K562 (cell line): ENCODE data around the gene PRKG1.

Experiments
- NCOA1 ChIP-seq: fragments of 450-650 bp; IDR thresholded peaks from 2 replicates; pipeline ENCODE4 v1.6.1; 2016; ENCODE audit warnings: low read depth
- POLR2AphosphoS5 ChIP-seq: IDR thresholded peaks from 2 replicates; pipeline ENCODE4 v1.6.1; 2011; ENCODE audit warnings: mild to moderate bottlenecking, low read depth, low read length, moderate library complexity; ENCODE audit not compliant: control insufficient read depth, insufficient read depth
- SIN3A ChIP-seq, 2 experiments: fragments of 150-350 bp in 1 of 2; IDR thresholded peaks; 2 replicates each; pipeline ENCODE4 v1.6.1; 2011 to 2016; ENCODE audit warnings: borderline replicate concordance in 2 of 2, low read depth in 2 of 2, low read length in 2 of 2, mild to moderate bottlenecking in 2 of 2, moderate library complexity in 2 of 2; ENCODE audit not compliant: control insufficient read depth in 1 of 2
- TARDBP ChIP-seq: fragments of 450-650 bp; IDR thresholded peaks from 2 replicates; pipeline ENCODE4 v1.6.1; 2016
- TBL1XR1 ChIP-seq, 2 experiments: IDR thresholded peaks; 2 replicates each; pipeline ENCODE4 v1.6.1; 2012; ENCODE audit warnings: improper control_type of control experiment in 2 of 2, low read length in 2 of 2, mild to moderate bottlenecking in 1 of 2
- TF ChIP-seq, protein P1 (sequence below): fragments of 450-650 bp; IDR thresholded peaks from 2 replicates; pipeline ENCODE4 v1.6.1; 2014; ENCODE audit warnings: low read depth, mild to moderate bottlenecking, moderate library complexity, borderline replicate concordance
- TF ChIP-seq, protein P2 (sequence below): fragments of 250-450 bp; sonication (Bioruptor Pico); IDR thresholded peaks from 2 replicates; pipeline ENCODE4 v1.8.0; 2021; ENCODE audit warnings: moderate library complexity, mild to moderate bottlenecking, inconsistent platforms

DNA sequence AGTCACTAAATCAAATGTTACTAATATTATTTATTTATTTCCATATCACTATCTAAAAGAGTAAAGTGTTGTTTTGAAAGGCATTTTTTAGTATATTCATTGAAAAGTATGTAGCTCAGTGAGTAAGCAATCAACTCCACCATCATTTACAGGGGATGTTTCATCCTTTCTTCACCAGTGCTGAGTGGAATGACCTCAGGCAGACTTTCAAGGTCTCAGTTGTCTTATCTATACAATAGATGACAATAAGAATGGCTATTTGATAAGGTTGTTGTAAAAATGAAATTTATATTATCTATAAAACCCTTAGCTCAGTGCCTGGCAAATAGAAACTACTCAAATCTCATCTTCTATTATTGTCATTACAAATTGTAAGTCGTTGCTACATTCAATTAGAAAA, 829.4 kb downstream of the PRKG1 start:
- TF ChIP-seq, protein P1, sequence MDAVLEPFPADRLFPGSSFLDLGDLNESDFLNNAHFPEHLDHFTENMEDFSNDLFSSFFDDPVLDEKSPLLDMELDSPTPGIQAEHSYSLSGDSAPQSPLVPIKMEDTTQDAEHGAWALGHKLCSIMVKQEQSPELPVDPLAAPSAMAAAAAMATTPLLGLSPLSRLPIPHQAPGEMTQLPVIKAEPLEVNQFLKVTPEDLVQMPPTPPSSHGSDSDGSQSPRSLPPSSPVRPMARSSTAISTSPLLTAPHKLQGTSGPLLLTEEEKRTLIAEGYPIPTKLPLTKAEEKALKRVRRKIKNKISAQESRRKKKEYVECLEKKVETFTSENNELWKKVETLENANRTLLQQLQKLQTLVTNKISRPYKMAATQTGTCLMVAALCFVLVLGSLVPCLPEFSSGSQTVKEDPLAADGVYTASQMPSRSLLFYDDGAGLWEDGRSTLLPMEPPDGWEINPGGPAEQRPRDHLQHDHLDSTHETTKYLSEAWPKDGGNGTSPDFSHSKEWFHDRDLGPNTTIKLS = no peak
- TF ChIP-seq POLR2AphosphoS5 (no peak), NCOA1 (no peak), TBL1XR1 (IDR thresholded peaks at IDR 0.05; ENCODE audit: low read length in 2 of 2) (no peak), SIN3A (IDR thresholded peaks at IDR 0.05; ENCODE audit: borderline replicate concordance in 2 of 2, control insufficient read depth in 1 of 2, low read depth in 2 of 2, low read length in 2 of 2) (no peak), TARDBP (no peak)
- TF ChIP-seq, protein P2, sequence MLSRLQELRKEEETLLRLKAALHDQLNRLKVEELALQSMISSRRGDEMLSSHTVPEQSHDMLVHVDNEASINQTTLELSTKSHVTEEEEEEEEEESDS (CRISPR knock-in tag) = no peak
